Body of pancreas (tissue), 4 donors: ENCODE data around the gene SMG9.

Experiments used
- POLR2A ChIP-seq, 3 donors: fragments of 450-650 bp; IDR thresholded peaks; one replicate each; pipeline ENCODE4 v1.6.1; 2016; ENCODE audit warnings: antibody characterized with exemption in 3 of 3, mild to moderate bottlenecking in 2 of 3
- TF ChIP-seq, protein P1 (sequence below), 7 experiments: fragments of 450-650 bp in 4 of 7; fragments of 200-600 bp in 3 of 7; sonication (generic) in 3 of 7; IDR thresholded peaks; one replicate each; pipeline ENCODE4 v1.5.1; 2016 to 2019; ENCODE audit warnings: antibody characterized with exemption in 7 of 7

DNA sequence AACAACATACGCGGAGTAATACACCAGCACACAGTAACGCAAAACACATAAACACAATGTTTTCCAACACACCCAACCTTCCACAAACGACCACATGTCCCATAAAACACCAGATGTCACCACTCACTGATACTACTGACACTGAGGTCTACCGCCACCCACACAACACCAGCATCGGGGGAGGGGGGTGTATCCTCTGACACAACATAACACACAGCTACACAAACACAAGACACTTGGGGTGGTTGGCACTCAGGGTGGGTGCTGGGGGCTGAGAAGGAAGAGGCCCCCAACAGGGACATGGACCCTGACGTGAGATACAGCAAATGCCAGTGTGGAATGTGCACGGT lies 27.5 kb upstream of the SMG9 start:
- TF ChIP-seq, protein P1, sequence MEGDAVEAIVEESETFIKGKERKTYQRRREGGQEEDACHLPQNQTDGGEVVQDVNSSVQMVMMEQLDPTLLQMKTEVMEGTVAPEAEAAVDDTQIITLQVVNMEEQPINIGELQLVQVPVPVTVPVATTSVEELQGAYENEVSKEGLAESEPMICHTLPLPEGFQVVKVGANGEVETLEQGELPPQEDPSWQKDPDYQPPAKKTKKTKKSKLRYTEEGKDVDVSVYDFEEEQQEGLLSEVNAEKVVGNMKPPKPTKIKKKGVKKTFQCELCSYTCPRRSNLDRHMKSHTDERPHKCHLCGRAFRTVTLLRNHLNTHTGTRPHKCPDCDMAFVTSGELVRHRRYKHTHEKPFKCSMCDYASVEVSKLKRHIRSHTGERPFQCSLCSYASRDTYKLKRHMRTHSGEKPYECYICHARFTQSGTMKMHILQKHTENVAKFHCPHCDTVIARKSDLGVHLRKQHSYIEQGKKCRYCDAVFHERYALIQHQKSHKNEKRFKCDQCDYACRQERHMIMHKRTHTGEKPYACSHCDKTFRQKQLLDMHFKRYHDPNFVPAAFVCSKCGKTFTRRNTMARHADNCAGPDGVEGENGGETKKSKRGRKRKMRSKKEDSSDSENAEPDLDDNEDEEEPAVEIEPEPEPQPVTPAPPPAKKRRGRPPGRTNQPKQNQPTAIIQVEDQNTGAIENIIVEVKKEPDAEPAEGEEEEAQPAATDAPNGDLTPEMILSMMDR (IDR thresholded peaks at IDR 0.05), result no peak
- no peak for TF ChIP-seq POLR2A (IDR thresholded peaks at IDR 0.05)
